ENCODE data around the gene CFAP68.
"Not testable (repeated sequence)": the region's sequence is repeated elsewhere in the genome, so short reads cannot be mapped to it uniquely, and the experiment has no call there.

CFAP68 gene

GRCh38 chr11:111870886-111871692 lies 8.3 kb upstream of the CFAP68 start, which contains the start of gene ALG9:
TSS of gene ALG9 (minus strand) at chr11:111871581. CDS start at chr11:111871482, 99 bp downstream.
- DNase-seq: peak; percentile 84

- DNase-seq: no peak
These were observed 7.6 kb upstream of the CFAP68 start for GRCh38 chr11:111871693-111872161.

GRCh38 chr11:111878385-111878848 lies 924 bp upstream of the CFAP68 start:
- no peak for DNase-seq

- DNase-seq: no peak
These were observed 258 bp downstream of the CFAP68 start for GRCh38 chr11:111879637-111879960.

GRCh38 chr11:111882202-111882601 lies 2.9 kb downstream of the CFAP68 start:
- no peak for DNase-seq

GRCh38 chr11:111885053-111885452 lies 5.7 kb downstream of the CFAP68 start:
- not testable (repeated sequence) for DNase-seq

GRCh38 chr11:111886032-111886431 lies 6.7 kb downstream of the CFAP68 start:
- no peak for DNase-seq

GRCh38 chr11:111886844-111887243 lies 7.5 kb downstream of the CFAP68 start:
- DNase-seq: no peak

- DNase-seq: no peak
These were observed 26.1 kb downstream of the CFAP68 start for GRCh38 chr11:111905411-111905810.

GRCh38 chr11:111906680-111907079 lies 27.3 kb downstream of the CFAP68 start:
- no peak for DNase-seq

GRCh38 chr11:111908639-111909305 lies 29.4 kb downstream of the CFAP68 start:
- no peak for DNase-seq

GRCh38 chr11:111909378-111909777 lies 30.0 kb downstream of the CFAP68 start:
- no peak for DNase-seq

GRCh38 chr11:111910676-111911562 lies 31.6 kb downstream of the CFAP68 start:
- DNase-seq: no peak

GRCh38 chr11:111911563-111912401 lies 32.4 kb downstream of the CFAP68 start, which contains the start of gene CRYAB:
TSS of gene CRYAB (minus strand) at chr11:111911770. CDS start at chr11:111911724, 46 bp downstream.
- DNase-seq: no peak

GRCh38 chr11:111912535-111912934 lies 33.2 kb downstream of the CFAP68 start, which contains the start of gene HSPB2:
TSS of gene HSPB2 (plus strand) at chr11:111912734. CDS start at chr11:111912830, 96 bp downstream.
- no peak for DNase-seq

GRCh38 chr11:111913031-111913861 lies 33.9 kb downstream of the CFAP68 start:
- no peak for DNase-seq

- no peak for DNase-seq
These were observed 34.7 kb downstream of the CFAP68 start for GRCh38 chr11:111913997-111914396.

- no peak for DNase-seq
These were observed 37.4 kb downstream of the CFAP68 start for GRCh38 chr11:111916768-111917167.

GRCh38 chr11:111917312-111917711 lies 38.0 kb downstream of the CFAP68 start:
- no peak for DNase-seq

GRCh38 chr11:111917788-111918187 lies 38.4 kb downstream of the CFAP68 start:
- no peak for DNase-seq

Data from central memory CD4-positive, alpha-beta T cell (primary cell).